A673 (cell line): Measurements from ENCODE around the gene MSN. TPM values are rescaled to one million over a fixed set of nuclear protein-coding genes. Genes with fewer than 3 reads are reported as not detected.
A peak's percentile ranks its signal among the peaks of the same experiment; 100 is the strongest.

ENCODE experiments used
- BruUV-seq: library from RNA; stranded (reverse); fragments of 400-500 nt; replicated peaks from 2 replicates; lab custom pipeline; 2021; lab: Mats Ljungman, UMichigan
- CTCF ChIA-PET: fragments of 300-600 bp; sonication (Branson Sonifier 250); formaldehyde crosslinking; loops from one replicate; lab custom pipeline; 2022; ENCODE audit warnings: antibody characterized with exemption; lab: Charles Lee
- POLR2A ChIA-PET: fragments of 300-600 bp; sonication (Branson Sonifier 250); formaldehyde crosslinking; loops from one replicate; lab custom pipeline; 2022; ENCODE audit warnings: antibody characterized with exemption; ENCODE audit not compliant: low non-redundant PET; lab: Charles Lee
- DNase-seq: peaks from one replicate; pipeline ENCODE4 v3.0.0-alpha.2; 2015; ENCODE audit warnings: low spot score
- H3K27ac ChIP-seq: fragments of 200-600 bp; sonication (generic); 2 replicates; pipeline ENCODE4 v1.5.1; 2016; ENCODE audit warnings: mixed run types, low read depth, mild to moderate bottlenecking, mixed read lengths, antibody characterized with exemption, low read length; ENCODE audit not compliant: poor library complexity, severe bottlenecking
- H3K27me3 ChIP-seq: fragments of 200-600 bp; sonication (generic); replicated peaks from 2 replicates; pipeline ENCODE4 v1.6.1; 2017; ENCODE audit warnings: mixed run types, low read depth, mild to moderate bottlenecking, mixed read lengths, antibody characterized with exemption, low read length; ENCODE audit not compliant: insufficient read depth, poor library complexity
- H3K36me3 ChIP-seq: fragments of 200-600 bp; sonication (generic); 2 replicates; pipeline ENCODE4 v1.6.1; 2016; ENCODE audit warnings: mixed run types, mild to moderate bottlenecking, mixed read lengths, antibody characterized with exemption, low read length; ENCODE audit not compliant: insufficient read depth, poor library complexity, severe bottlenecking
- H3K4me1 ChIP-seq: fragments of 200-600 bp; sonication (generic); 2 replicates; pipeline ENCODE4 v1.6.1; 2017; ENCODE audit warnings: mixed run types, mild to moderate bottlenecking, mixed read lengths, antibody characterized with exemption, low read length; ENCODE audit not compliant: insufficient read depth, poor library complexity, severe bottlenecking
- H3K4me3 ChIP-seq: fragments of 200-600 bp; sonication (generic); 2 replicates; pipeline ENCODE4 v1.5.1; 2016; ENCODE audit warnings: low read depth, mixed run types, mild to moderate bottlenecking, mixed read lengths, low read length; ENCODE audit not compliant: poor library complexity, severe bottlenecking
- H3K9me3 ChIP-seq: fragments of 200-600 bp; sonication (generic); 2 replicates; pipeline ENCODE4 v1.6.1; 2016; ENCODE audit warnings: mixed run types, low read depth, mild to moderate bottlenecking, mixed read lengths, antibody characterized with exemption, low read length; ENCODE audit not compliant: poor library complexity, severe bottlenecking
- CTCF ChIP-seq: fragments of 300-800, 200-600 bp; sonication (generic); conservative IDR thresholded peaks from 2 replicates; pipeline ENCODE4 v1.5.1; 2017; ENCODE audit warnings: low read depth, mild to moderate bottlenecking, antibody characterized with exemption, low read length, moderate library complexity, mixed read lengths
- EZH2 ChIP-seq: fragments of 200-600 bp; sonication (generic); IDR thresholded peaks from 2 replicates; pipeline ENCODE4 v1.6.1; 2017; ENCODE audit warnings: borderline replicate concordance, low read depth, mild to moderate bottlenecking, mixed read lengths, antibody characterized with exemption, low read length; ENCODE audit not compliant: poor library complexity, severe bottlenecking
- intact Hi-C: fragments of 100-400 bp; cut with micrococcal nuclease; formaldehyde crosslinking; loops from one replicate; pipeline ENCODE4 v1.10.0; 2022; ENCODE audit not compliant: unreplicated experiment
- total RNA-seq: library from RNA; stranded (reverse); gene quantifications from 2 replicates; pipeline ENCODE4 v1.2.3, GENCODE V29; 2021

The MSN gene
- total RNA-seq, 1 experiment from 2014 or later, result 468 TPM

GRCh38 chrX:65706041-65706828, 38.8 kb downstream of the MSN start:
- ChIA-PET CTCF (no interaction called here), POLR2A (no interaction called here)
- Histone ChIP-seq H3K9me3 (no peaks in the 10 kb centered on the region), H3K4me1 (peaks cover 32% of the 10 kb centered on the region), H3K36me3 (no peaks in the 10 kb centered on the region), H3K4me3 (no peak overlapping the region), H3K27me3 (no peaks in the 10 kb centered on the region), H3K27ac (peak overlapping the region; percentile 53)
- no TSS peak for BruUV-seq
- intact Hi-C loops, result no loop called here
- TF ChIP-seq CTCF, result no peak
- TF ChIP-seq EZH2, result no peak
- DNase-seq, result peak; percentile 17

GRCh38 chrX:65707151-65707550, 39.7 kb downstream of the MSN start:
- Histone ChIP-seq H3K27ac (no peak overlapping the region), H3K36me3 (no peaks in the 10 kb centered on the region), H3K4me1 (peaks cover 32% of the 10 kb centered on the region), H3K4me3 (no peak overlapping the region), H3K9me3 (no peaks in the 10 kb centered on the region), H3K27me3 (no peaks in the 10 kb centered on the region)
- TF ChIP-seq CTCF, result no peak
- POLR2A ChIA-PET, result no interaction called here
- no peak for DNase-seq
- intact Hi-C loops, result no loop called here
- CTCF ChIA-PET, result no interaction called here
- BruUV-seq, result no TSS peak

DNA sequence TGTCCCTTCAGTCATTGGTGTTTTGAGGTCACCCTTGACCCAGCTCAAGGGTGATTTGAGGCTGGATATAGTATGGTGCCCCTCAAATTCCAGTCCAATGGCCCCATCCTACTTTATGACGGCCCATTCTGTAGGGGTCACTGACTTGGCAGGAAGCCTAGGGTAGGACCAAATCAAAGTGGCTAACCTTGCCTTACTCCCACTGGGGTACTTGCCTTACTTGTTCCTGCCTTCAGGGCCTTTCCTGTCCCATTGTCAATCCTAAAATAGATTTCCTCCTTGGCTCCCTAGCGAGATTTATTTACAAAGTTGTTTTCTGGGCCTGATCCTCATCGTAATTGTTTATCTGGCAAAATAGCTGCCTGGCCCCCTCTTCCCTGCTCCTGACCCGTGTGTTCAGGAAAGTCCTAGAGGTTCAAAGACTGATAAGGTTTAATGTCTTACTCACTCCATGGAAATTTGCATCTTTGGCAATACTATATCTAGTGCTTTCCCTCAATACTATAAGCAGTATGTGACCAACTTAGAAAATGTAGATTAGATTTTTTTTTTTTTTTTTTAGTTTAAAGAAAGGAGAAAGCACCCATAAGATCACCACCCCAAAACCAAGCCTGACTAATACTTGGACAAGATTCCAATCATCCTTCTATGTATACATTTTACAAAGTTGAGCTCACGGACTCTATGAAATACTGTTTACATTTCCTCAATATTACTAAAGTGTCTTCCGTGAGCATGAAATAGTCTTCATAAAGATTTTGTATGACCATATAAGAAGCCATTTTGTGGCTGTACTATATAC, 44.8 kb downstream of the MSN start:
- POLR2A ChIA-PET, result no interaction called here
- intact Hi-C loops, result no loop called here
- Histone ChIP-seq H3K27me3 (no peaks in the 10 kb centered on the region), H3K9me3 (no peaks in the 10 kb centered on the region), H3K4me3 (no peak overlapping the region), H3K36me3 (peaks cover 7% of the 10 kb centered on the region), H3K27ac (no peak overlapping the region), H3K4me1 (no peaks in the 10 kb centered on the region)
- BruUV-seq, result no TSS peak
- DNase-seq, result no peak
- no peak for TF ChIP-seq CTCF
- TF ChIP-seq EZH2, result no peak
- CTCF ChIA-PET, result no interaction called here
